ENCODE measurements around the gene RGS14.
A peak's percentile ranks its signal among the peaks of the same experiment; 100 is the strongest.

The RGS14 gene, protein sequence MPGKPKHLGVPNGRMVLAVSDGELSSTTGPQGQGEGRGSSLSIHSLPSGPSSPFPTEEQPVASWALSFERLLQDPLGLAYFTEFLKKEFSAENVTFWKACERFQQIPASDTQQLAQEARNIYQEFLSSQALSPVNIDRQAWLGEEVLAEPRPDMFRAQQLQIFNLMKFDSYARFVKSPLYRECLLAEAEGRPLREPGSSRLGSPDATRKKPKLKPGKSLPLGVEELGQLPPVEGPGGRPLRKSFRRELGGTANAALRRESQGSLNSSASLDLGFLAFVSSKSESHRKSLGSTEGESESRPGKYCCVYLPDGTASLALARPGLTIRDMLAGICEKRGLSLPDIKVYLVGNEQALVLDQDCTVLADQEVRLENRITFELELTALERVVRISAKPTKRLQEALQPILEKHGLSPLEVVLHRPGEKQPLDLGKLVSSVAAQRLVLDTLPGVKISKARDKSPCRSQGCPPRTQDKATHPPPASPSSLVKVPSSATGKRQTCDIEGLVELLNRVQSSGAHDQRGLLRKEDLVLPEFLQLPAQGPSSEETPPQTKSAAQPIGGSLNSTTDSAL
- long read RNA-seq, donor 1, transcript RGS14-207 (4 exons, 590 nt) = major isoform, 5 of 12 reads
- long read RNA-seq, donor 1, partial matches to known transcripts = 0 of 12 reads
- long read RNA-seq, donor 1, other reads (novel, unspliced or antisense) = 0 of 12 reads
- long read RNA-seq, donor 2, partial matches to known transcripts = 0 of 6 reads
- long read RNA-seq, donor 2, other reads (novel, unspliced or antisense) = 0 of 6 reads
- long read RNA-seq, donor 3, partial matches to known transcripts = 0 of 2 reads
- long read RNA-seq, donor 3, other reads (novel, unspliced or antisense) = 0 of 2 reads
- long read RNA-seq, donor 4, partial matches to known transcripts = 0 of 7 reads
- long read RNA-seq, donor 4, other reads (novel, unspliced or antisense) = 0 of 7 reads
- long read RNA-seq, donor 5 = 0 reads
- long read RNA-seq, donor 6, partial matches to known transcripts = 0 of 8 reads
- long read RNA-seq, donor 6, other reads (novel, unspliced or antisense) = 0 of 8 reads
- long read RNA-seq, donor 7, transcript RGS14-207 (4 exons, 590 nt) = major isoform, 5 of 17 reads
- long read RNA-seq, donor 7, partial matches to known transcripts = 6 of 17 reads
- long read RNA-seq, donor 7, other reads (novel, unspliced or antisense) = 0 of 17 reads
- long read RNA-seq, donor 8, partial matches to known transcripts = 0 of 5 reads
- long read RNA-seq, donor 8, other reads (novel, unspliced or antisense) = 0 of 5 reads

DNA sequence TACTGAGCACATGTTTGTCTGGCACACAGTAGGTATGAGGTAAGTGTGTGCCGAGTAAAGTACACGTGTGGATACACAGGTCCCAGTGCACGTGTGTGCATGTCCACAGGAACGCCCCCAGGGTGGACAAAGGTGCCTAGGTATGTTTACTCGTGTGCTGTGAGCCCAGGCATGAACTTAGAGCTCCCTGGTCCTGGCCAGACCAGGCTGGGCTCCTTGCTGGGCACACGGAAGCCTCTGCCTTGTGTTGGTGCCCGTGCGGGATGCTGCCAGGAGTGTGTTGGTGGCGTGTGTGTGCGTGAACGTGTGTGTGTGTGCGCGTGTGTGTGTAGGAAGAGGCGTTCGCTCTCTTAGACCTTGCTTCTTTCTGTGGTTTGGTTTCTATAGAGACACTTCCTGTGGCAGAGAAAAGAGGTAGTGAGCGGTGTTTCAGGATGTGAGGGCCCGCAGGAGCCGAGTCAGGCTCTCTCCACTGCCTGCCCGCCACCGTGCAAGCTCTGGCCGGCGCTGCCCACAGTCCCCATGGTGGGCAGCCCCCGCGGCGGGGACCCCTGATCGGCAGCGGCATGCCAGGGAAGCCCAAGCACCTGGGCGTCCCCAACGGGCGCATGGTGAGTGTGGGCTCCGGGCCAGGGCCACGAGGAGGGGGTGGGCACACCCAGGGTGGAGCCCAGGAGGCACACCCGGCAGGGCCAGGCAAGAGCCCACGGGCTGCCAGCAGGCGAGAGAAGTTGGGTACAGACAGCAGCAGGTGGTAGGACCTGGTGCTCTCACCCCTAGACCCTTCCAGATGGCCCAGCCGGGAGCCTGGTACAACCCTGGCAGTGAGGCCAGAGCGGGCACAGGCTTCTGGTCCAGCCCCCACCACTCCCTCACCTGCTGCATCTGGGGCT is at the start of gene RGS14:
Gene RGS14 (plus strand): TSS at position 466 of the 893 bp plus-strand sequence. CDS start 101 bp downstream, at position 567.
- DNase-seq = no peak

DNA sequence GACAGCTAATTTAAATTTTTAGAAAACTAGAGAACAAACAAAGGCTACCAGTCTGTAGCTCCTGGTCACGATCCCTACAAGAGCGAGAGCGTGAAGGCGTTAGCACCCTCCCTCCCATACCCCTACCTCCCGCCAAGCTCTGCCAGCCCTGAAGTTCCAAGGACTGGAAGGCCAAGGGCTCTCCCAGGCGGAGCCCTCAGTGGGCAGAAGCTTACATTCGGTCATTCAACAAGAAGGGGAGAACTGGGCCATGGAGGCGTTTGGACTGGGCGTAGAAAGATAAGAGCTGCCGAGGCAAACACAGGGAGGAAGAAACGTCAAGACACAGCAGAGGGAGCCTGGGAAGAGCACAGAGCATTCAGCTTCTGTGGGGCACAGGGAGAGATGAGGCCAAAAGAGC is 49.0 kb upstream of the RGS14 start:
- DNase-seq = no peak

DNA sequence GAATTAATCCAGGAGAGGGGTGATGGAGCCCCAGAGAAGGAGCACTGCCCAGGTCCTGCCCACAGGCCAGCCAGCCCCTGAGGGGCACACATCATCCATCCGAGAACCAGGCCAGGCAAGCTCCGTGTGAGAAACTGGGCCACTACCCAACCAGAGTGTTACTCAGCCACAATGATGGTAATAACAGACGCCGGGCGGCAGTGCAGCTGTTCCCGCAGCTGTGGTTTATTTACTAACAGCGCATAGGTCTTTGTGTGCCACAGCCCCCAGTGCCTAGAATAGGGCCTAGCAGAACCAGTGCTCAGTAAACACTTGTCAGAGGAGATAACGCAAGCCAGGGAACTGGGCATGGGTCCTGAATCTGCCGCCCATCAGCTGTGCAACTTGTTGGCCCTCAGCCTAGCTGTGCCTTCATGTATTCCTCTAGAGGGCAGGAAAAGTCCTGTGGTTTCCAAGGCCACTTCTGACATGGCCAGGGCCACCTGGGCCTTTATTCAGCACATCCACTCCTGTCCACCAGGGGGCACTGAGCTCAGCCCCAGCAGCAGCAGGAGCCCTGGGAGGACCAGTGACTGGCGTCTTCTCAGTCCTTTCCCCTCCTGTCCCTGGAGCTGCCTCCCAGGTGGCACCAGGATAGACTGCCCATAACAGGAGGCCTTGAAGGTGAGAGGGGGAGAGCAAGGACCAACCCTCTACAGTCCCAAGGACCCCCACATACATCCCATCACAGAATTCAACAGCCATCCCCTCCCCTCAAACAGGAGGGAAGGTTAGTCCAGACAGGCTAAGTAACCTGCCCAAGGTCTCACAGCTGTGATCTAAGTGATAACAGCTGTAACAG is 48.2 kb upstream of the RGS14 start:
- peak; percentile 44 for DNase-seq

DNA sequence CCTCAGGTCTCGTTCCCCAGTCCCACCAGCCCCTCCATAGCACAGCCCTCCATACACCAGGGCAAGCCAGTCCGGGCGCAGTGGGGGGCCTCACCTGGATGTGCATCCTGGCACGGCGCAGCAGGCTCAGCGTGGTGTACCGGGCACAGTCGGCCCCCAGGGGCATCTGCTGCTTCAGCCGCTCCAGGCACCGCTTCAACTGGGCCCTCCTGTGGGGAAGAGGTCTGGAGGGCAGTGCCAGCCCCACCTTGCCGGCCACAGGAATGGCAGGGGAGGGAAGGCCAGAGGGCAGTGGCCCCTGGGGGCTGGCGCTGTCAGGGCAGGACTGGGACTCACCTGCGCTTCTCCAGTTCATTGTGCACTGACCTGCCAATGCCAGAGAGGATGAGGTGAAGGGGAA is 47.4 kb upstream of the RGS14 start:
- no peak for DNase-seq

DNA sequence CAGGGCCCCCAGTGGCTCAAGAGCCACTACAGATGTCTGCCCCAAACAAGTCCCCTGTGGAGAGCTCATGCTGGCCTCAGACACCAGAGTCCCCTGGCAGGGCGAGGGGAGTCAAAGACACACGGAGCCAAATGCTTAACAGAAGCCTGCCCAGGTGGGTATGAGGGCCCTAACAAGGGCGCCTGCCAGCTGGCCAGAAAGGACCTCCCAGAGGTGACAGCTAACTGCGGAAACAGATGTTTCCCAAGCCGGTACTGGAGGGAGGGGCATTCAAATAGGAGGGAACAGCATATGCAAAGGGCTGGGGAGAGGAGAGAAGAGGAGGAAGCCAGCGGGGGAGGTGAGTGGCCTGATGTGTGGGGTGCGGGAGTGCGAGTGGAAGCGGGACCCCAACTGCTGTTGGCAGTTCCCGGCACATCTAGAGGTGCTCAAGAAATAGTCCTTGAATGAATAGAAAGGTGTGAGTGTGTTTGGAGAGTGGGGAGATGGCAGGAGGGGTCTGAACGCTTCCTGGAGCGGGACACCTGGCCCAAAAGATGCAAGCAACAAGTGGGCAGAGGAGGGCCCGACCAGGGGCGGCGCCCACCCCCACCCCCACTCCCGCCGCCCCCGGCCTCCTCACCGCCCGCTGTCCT is 46.9 kb upstream of the RGS14 start:
- no peak for DNase-seq

DNA sequence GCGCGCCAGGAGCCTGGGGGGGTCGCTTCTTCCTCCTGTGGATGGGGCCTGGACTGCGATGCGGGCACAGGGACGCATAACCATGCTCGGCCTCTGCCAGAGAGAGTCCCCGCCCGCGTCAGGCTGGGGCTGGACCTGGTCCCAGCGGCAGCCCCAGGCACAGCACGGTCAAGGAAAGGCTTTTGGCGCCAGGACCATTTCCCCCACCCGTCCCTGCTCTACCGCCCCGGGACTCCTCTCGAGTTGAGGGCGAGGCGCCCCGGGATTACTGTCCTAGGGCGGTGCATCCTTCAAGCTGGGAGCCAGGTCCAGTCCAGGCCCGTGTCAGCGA is 46.4 kb upstream of the RGS14 start:
- DNase-seq = peak; percentile 76

DNA sequence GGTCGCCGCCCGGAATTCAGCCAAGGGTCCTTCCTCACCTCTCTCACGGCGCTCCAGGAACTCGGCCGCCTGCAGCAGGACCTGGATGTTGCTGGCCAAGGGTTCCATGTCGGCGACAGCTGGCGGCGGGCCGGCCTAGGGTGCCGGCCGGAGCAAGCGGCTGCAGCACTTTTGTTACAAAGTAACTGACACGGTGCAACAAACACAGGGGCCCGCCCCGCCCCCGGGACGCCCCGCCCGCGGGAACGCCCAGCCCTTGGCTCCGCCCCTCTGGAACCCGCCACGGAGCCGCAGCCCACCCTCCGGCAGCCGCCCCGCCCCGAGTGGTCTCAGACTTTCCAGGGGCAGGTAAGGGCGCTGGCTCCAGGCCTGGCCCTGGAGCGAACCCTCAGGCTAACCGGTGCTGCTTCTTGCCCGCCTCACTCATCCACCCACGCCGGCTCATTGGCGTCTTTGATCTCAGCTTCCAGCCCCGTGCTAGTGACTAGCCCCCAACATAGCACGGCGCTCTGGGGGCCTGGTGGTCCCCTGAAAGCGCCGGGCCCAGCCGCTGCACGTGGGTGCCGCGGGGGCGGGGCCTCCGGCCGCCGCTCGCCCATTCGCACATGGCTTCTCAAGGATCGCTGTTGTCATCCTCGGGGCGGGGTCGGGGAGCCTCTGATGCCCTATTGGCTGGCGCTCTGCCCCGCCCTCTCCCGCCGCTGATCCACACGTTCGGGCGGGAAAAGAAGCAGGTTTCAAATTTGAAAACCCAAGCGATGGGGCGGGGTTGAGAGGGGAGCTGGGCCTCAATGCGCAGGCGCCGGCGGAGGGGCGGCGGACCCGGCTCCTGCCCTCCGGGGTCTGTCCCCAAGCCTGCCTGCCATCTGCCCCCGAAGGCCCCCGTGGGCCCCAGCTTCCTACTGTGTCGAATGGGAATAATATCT is 45.7 kb upstream of the RGS14 start, which contains the start of gene MXD3:
Gene MXD3 (minus strand): TSS at position 176 of the 926 bp plus-strand sequence. CDS start 68 bp downstream, at position 108.
- DNase-seq = peak; percentile 95

DNA sequence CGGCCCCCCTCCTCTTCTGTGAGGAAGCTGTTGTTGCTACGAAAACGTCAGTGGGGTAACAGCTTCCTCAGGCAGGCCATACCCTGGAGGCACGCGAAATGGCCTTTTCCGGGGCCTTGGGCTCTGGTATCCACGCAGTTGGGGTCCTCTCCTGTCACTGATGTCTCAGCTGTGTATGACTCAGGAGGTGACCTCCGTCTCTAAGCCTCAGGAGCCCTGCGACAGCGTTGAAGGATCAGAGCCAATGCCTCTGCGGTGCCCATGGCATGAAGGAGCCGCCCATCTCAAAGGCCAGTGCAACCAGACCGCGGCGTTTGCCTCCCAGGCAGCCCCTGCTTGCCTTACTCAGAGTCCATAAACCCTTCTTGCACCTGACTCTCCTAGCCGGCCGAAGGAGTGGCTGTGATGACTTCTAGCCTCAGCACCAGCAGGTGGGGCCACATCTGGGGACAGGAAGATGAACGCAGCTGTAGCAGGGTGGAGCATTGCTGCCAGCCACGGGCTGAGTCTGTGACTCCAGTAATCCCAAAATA is 45.0 kb upstream of the RGS14 start:
- no peak for DNase-seq

DNA sequence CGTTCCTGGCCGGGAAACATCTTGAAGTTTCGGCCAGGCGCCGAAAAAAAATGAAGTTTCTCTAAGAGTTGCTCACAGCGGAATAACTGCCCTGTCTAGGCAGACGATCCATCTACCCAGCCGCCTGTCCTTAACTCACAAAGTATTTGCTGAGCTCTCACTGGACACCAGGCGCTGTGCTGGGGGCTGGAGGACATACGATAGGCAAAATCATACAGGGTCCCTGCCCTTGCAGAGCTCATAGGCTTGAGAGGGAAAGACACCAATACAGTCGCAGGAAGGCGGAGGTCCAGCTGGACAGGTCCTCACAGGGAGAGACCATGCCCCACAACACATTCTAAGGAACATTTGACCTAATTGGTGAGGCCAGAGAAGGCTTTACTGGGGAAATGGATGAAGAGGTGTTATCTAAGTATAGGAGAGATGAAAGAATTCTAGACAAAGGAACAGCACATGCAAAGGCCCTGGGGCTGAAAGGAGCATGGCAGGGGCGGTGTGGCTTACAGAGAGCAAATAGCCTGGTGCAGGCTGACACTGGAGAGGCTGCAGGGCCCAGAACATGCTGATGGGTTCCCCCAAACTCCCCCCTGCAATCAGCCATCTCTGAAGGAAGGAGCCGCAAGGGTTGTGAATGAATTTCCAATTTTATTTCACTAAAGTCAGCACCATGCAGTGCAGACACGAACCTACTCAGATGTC is 44.0 kb upstream of the RGS14 start:
- no peak for DNase-seq

DNA sequence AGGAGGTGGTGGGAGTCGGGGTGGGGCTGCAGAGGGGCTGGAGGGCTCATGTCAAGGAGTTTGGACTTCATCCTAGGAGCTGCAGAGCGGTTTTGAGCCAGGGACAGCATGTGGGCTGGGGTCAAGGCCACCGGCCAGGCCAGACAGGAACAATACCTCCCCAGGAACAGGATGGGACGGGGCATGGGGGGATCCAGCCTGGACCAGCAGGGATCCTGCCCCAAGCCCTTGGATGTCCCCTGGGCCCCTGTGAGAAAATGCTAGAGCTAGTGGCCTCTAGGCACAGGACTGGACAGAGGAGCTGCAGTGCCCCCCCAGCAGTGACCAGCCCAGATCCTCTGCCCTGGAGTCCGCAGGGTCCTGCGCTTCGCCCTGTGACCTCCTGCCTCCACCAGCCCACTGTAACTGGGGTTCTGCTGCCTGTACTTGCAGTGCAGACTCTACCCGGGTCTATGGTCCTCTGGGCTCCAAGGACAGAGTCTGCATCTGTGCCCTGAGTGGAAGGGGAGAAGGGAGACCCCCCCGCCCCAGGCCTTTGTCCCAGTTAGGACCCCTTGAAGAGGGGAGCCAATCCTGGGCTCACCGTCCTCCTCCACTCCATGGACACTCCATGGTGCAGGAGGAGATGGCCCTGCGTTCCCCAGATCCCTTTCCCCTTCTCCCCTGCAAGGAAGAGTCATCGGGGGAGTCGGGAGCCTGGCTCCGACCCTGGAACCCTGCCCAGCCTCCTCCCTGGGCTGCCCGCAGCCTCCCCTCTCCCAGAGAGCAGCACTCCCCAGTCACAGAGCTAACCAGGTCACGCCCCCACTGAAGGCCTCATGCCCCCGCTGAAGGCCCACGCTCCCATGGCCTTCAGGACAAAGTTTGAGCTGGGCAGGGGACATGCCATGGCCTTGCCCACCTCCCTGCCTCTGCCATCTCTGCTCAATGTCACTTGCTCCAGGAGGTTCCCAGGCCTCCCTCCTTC is 43.1 kb upstream of the RGS14 start:
- DNase-seq = no peak

DNA sequence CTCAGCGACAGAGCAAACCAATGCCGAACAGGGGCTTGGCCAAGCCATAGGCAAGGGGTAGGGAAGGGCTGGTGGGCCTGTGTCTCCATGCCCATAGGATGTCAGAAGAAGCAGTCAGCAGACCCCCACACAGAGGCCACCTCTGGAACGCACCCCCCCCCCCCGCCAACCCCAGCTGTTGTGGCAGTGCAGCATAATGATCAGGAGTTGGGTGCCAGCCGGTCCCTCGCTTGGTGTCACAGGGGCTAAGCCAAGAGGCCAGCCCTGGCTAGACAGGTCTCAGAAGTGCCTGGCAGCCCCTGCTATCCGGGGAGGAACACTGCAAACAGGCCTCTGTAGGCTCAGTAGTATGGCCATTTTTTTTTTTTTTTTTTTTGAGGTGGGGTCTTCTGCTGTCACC is 42.3 kb upstream of the RGS14 start:
- DNase-seq = no peak

DNA sequence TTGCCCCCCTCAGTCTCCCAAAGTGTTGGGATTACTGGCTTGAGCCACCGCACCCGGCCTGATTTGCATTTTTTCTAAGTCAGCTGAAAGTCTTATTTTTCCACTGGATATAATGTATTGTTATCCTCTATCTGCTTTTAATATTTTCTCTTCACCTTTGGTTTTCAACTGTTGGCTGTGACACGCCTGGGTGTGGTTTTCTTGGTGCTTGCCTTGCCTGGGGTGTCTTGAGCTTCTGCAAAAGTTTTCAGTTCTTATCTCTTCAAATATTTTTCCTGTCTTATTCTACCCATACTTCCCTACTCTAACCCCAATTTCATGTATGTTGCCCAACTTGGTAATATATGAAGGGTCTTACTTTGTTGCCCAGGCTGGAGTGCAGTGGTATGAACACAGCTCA is 41.7 kb upstream of the RGS14 start:
- no peak for DNase-seq

DNA sequence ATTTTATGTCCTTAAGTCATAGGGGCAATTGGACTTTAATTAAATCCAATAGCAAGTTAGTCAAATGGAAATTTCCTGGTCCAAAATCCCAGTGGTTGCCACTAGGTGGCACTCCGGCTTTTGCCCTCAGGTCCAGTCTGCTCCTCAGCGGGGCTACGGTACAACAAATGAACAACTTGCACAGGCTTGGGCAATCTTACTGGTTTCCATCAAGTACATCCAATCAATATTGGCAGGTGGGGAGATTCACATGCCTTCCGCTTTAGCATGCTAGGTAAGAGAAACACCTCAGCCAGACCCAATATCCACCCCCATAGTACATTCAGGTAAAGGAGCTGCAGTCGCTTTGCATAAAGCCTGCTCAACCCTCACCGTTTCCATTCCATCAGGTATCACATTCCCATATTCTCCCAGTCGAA is 39.8 kb upstream of the RGS14 start:
- peak; percentile 52 for DNase-seq

DNA sequence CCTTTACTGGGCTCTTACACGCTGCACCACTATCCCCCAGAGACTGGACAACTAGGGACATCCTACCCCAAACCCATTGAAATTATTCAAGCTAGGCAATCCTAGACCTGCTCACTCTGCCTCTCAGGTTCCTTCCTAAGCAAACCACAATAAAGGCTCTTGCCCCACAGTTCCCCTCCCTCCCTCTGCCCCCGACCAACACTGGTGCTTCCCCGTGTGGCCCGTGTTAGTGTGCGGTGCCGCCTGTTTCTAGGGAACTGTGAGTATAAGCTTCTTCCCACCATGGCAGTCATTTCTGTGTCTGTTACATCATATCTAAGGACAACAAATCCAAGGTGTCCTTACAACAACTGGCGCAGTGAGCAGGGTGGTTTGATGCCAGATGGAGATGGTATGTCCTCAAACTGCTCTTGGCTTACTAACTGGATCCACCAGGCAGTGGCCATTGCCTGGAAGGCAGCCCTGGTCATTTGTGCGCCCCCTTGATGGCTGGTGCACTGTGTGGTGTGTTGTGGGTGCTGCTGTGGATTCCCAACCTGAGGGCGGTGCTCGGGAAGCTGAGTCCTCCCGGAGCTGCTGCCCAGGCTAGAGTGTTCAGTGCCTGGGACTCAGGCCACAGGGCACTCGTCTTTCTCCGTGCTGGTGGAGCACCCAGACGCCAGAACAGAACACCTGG is 37.7 kb upstream of the RGS14 start:
- no peak for DNase-seq

DNA sequence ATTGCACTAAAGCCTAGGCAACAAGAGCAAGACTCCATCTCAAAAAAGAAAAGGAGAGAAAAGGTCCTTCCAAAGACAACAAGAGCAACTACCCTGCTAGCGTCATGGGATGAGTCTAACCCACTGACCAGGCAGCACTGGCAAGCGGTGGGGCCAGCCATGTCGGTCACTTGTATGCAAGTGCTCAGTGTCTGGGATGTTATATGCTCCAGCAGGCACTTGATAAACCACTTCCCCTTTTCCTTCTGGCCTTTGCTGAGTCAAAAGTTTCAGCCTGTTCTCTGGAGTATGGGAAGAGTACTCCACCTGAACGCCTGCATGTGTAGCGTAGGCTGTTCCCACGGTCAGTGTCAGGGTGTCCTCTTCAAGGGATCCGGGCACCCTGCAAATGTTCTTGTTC is 36.8 kb upstream of the RGS14 start:
- no peak for DNase-seq

DNA sequence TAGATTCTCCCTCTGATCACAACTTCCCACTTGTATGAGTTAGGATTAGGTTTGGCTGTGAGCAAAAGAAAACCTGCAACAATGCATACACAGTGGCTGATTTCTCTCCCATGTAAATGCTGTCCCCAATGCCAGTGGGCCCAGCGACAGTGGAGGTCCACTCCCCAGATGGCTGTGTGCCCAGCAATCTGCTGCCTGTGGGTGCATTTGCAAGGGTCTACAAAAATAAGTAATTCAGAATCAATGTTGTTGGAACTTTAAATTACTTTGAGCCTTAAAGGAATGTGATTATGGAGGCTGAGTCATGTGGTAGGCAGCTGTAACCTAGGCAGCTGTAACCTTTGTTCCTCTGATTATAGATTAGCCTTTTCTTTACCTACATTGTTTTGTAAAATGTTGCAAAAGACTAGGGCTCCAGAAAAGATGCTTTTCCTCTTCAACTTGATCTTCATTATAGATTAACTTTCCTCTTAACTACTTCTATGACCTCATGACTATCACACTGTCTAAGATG is 31.8 kb upstream of the RGS14 start:
- no peak for DNase-seq

Data from right kidney (tissue), 9 donors.